ENCODE measurements around the gene RFNG. TPM values are rescaled to one million over a fixed set of nuclear protein-coding genes. Genes with fewer than 3 reads are reported as not detected.

RFNG gene
- total RNA-seq, 2 donors from 2014 or later = 18.2 to 23.1 TPM

DNA sequence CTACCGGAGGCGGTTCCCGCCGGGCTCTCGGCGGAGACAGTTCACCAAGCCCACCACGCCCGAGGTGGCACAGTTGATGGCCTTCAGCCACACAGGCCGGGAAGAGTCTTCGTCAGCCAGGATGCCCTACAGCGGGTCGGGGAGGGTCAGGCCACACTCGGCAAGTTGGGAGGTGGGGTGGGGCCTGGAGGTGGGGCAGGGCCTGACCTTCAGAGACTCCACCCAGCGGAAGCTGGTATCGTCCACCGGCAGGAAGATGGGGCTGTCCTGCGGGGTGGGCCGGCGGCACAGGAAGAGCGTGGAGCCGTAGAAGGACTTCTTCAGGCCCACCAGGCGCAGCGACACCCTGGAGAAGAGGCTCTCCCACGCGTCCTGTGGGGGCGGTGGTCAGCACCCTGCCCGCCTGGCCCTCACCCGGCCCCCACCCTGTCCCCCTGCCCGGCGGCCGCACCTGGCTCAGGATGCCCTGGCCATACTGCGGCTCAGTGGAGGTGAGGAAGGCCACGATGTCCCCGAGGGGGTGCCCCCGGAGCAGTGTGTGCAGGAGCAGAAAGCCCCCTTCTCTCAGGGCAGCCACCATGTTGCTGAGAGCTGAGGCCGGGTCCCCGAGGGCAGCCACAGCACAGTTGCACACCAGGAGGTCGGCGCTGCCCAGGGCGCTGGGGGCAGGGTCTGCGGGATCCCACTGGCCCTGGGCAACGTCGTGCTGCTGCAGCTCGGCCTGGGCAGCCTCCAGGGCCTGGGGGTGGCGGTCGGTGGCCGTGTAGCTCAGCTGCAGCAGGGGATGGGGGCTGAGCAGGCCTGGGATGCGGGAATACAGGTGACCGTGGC lies 33.6 kb upstream of the RFNG start:
- H3K9me3 Mint-ChIP-seq = no peaks in the 10 kb centered on the region
- no peaks in the 10 kb centered on the region for H3K4me1 Mint-ChIP-seq (ENCODE audit: low read depth in 2 of 2)
- ATAC-seq = no peak
- no peaks in the 10 kb centered on the region for H3K27me3 Mint-ChIP-seq
- no peaks in the 10 kb centered on the region for H3K36me3 Mint-ChIP-seq
- no peak overlapping the region for H3K27ac Mint-ChIP-seq
- no peak for DNase-seq (ENCODE audit: low spot score)
- no peak overlapping the region for H3K4me3 Mint-ChIP-seq

DNA sequence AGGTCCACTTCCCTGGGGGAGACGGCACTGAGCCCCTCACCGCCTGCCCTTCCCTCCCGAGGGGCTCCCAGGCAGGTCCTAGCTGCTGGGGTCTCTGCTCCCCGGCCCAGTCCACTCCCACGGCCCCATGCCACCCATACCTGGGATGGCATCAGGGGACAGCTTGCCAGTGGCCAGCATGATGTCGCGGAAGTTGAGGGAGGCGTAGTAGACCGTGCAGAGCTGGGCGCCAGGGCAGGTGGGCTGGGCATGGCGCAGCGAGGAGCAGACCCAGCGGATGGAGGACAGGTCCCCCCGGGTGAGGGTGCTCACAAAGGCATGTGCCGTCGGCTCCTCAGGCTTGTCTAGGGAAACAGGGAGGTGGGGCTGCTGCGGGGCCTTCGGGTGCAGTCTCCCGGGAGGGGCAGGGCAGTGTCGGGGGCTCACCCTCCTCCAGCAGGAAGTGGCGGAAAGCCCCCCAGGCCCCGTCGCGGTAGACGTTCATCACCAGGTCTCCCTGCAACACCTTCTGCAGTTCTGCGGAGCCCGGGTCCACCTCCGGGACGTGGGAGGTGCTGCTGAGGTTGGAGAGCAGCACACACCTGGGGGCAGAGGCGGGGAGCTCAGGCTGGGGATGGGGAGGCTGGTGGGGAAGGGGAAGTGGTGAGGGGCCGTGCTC lies 32.9 kb upstream of the RFNG start:
- no peak overlapping the region for H3K27ac Mint-ChIP-seq
- ATAC-seq = no peak
- no peak overlapping the region for H3K4me3 Mint-ChIP-seq
- H3K27me3 Mint-ChIP-seq = no peaks in the 10 kb centered on the region
- no peak for DNase-seq (ENCODE audit: low spot score)
- H3K9me3 Mint-ChIP-seq = no peaks in the 10 kb centered on the region
- H3K36me3 Mint-ChIP-seq = no peaks in the 10 kb centered on the region
- no peaks in the 10 kb centered on the region for H3K4me1 Mint-ChIP-seq (ENCODE audit: low read depth in 2 of 2)

DNA sequence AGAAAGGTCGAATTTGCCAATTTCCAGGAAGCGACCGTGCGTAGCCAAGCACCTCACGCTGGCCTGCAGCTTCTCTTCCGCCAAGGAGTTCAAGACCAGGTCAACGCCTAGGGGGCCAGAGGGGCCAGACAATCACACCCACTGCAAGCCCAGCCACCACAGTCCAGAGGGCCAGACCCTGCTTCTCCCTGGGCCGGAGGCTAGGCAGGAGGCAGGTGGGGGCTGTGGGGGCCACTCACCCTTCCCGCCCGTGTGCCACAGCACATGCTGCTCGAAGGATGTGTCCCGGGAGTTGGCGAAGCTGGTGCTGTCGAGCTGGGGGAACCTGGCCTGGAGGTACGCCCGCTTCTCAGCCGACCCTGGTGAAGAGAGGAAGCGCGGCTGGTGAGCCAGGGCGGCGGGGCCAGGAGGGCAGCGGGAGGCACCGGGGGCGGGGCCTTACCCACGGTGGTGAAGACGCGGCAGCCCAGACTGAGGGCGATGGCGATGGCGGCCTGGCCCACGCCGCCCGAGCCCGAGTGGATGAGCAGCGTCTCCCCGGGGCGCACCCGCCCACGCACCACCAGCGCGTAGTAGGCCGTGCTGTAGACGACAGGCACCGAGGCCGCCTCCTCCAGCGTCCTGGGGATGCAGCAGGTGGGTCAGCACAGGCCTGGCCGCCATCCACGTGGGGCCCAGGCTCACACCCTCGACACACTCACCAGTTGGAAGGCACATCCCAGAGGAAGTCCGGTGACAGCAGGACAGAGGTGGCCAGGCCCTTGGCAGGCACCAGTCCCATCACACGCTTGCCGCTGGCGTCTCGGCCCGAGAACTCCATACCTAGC lies 32.1 kb upstream of the RFNG start:
- DNase-seq (ENCODE audit: low spot score) (no peak), ATAC-seq (peak in 1 of 2 donors; percentile 1)
- Mint-ChIP-seq H3K27me3 (no peaks in the 10 kb centered on the region), H3K27ac (no peak overlapping the region), H3K4me1 (ENCODE audit: low read depth in 2 of 2) (no peaks in the 10 kb centered on the region), H3K36me3 (no peaks in the 10 kb centered on the region), H3K9me3 (no peaks in the 10 kb centered on the region), H3K4me3 (no peak overlapping the region)

DNA sequence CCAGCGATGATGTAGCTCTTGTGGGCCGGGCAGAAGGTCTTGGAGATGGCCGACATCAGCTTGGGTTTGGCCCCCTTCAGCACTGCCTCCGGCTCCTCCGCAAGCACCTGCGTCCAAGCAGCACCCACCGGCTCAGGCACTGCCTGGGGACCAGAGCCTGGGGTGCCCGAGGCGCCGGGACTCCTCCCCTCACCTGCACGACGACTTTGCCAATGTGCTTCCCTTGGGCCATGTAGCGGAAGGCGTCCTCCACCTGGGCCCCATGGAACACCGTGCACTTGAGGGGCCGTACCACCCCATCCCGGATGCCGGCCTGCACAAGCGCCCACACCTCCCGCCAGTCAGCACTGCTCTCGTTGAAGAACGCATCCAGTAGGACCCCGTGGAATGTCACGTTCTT lies 31.4 kb upstream of the RFNG start:
- ATAC-seq (no peak), DNase-seq (ENCODE audit: low spot score) (no peak)
- Mint-ChIP-seq H3K36me3 (no peaks in the 10 kb centered on the region), H3K27ac (no peak overlapping the region), H3K27me3 (no peaks in the 10 kb centered on the region), H3K4me3 (no peak overlapping the region), H3K9me3 (no peaks in the 10 kb centered on the region), H3K4me1 (ENCODE audit: low read depth in 2 of 2) (no peaks in the 10 kb centered on the region)

DNA sequence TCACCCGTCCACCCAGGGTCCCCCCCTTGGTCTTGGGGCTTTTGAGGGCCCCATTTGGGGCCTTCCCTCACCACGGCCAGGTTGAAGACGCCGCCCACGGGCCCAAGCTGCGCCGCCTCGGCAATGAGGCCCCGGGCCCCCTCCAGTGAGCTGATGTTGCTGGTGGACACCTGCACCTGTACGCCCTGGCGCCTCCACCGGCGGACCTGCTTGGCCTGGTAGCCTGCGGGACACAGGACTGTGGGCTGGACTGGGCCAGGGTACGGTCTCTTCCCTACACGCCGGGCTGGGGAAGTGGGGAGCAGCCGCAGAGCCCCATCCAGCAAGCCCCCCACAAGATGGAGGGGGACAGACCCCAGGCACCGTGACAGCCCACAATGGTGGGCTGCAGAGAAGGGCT lies 30.8 kb upstream of the RFNG start:
- H3K4me3 Mint-ChIP-seq = no peak overlapping the region

DNA sequence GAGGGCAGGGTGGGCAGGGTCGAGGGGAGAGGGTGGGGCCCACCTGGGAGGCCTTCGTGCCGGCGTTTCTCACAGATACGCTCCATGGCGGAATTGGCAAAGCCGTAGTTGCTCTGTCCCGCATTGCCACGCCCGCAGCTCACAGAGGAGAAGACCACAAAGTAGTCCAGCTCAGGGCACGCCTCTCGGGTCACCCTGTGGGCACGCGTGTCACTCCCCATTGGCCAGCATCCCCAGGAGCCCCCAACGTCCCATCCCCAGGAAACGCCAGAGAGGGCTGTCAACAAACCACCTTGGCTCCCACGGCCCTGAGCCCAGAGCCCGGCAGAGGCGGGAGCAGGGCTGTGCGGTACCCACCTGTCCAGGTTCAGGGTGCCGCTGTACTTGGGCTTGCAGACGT lies 30.4 kb upstream of the RFNG start:
- H3K27ac Mint-ChIP-seq = no peak overlapping the region
- no peak overlapping the region for H3K4me3 Mint-ChIP-seq
- H3K36me3 Mint-ChIP-seq = no peaks in the 10 kb centered on the region
- ATAC-seq (no peak), DNase-seq (ENCODE audit: low spot score) (no peak)
- H3K4me1 Mint-ChIP-seq (ENCODE audit: low read depth in 2 of 2) = no peaks in the 10 kb centered on the region
- no peaks in the 10 kb centered on the region for H3K9me3 Mint-ChIP-seq
- no peaks in the 10 kb centered on the region for H3K27me3 Mint-ChIP-seq

More for the DNA sequence above, 30.8 kb upstream of the RFNG start:
- ATAC-seq (no peak), DNase-seq (ENCODE audit: low spot score) (no peak)
- Mint-ChIP-seq H3K27me3 (no peaks in the 10 kb centered on the region), H3K9me3 (no peaks in the 10 kb centered on the region), H3K4me1 (ENCODE audit: low read depth in 2 of 2) (no peaks in the 10 kb centered on the region), H3K36me3 (no peaks in the 10 kb centered on the region), H3K27ac (no peak overlapping the region)

DNA sequence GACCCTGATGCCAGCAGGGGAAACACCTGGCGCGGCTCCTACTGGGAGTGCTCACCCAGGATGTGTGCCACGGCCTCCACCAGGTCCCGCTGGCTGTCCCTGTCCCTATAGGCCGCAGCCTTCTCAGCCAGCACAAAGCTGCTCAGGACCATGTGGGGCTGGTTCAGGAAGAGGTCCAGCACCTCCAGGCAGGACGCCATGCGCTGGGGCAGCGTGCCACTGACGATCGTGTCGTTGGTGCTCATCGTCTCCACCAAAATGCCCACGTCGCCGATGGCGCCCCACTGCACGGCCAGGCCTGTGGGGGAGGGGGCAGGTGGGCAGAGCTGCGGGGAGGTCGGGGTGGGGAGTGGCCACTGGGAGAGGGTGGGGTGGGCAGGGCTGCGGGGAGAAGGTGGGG lies 29.9 kb upstream of the RFNG start:
- H3K36me3 Mint-ChIP-seq = no peaks in the 10 kb centered on the region
- no peak for DNase-seq (ENCODE audit: low spot score)

DNA sequence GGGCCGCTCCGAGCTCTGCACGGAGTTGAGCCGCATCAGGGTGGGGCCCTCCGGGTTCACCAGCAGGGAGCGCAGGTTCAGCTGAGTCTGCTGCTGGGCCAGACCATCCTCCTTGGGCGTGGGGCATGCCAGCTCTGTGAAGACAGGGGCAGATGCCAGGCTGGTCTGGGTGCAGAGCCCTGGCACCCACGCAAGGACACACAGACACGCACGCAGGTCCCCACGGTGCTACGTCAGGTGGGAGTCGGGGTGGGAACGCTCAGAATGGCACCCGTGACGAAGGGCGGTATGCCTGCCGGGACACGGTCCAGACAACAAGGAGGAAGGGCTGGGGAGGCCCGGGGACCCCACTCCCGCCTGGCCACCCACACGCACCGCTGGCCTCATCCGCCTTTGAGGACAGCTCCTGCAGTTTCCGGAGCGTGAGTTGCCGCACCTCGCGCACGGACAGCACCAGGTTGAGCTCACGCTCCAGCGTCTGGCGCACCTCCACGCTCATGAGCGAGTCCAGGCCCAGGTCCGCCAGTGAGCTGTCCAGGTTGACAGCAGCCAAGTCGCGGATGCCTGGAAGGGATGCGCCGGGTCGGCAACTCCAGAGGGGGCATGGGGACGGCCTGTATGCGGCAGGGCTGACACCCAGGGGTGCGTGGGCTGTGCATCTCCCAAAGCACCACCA lies 29.3 kb upstream of the RFNG start:
- no peaks in the 10 kb centered on the region for H3K9me3 Mint-ChIP-seq
- no peak overlapping the region for H3K4me3 Mint-ChIP-seq
- DNase-seq (ENCODE audit: low spot score) (no peak), ATAC-seq (no peak)
- no peak overlapping the region for H3K27ac Mint-ChIP-seq
- H3K27me3 Mint-ChIP-seq = no peaks in the 10 kb centered on the region
- H3K36me3 Mint-ChIP-seq = no peaks in the 10 kb centered on the region
- H3K4me1 Mint-ChIP-seq (ENCODE audit: low read depth in 2 of 2) = no peaks in the 10 kb centered on the region

More for the DNA sequence above, 29.9 kb upstream of the RFNG start:
- Mint-ChIP-seq H3K27ac (no peak overlapping the region), H3K4me1 (ENCODE audit: low read depth in 2 of 2) (no peaks in the 10 kb centered on the region), H3K9me3 (no peaks in the 10 kb centered on the region), H3K4me3 (no peak overlapping the region), H3K27me3 (no peaks in the 10 kb centered on the region)
- ATAC-seq = no peak

DNA sequence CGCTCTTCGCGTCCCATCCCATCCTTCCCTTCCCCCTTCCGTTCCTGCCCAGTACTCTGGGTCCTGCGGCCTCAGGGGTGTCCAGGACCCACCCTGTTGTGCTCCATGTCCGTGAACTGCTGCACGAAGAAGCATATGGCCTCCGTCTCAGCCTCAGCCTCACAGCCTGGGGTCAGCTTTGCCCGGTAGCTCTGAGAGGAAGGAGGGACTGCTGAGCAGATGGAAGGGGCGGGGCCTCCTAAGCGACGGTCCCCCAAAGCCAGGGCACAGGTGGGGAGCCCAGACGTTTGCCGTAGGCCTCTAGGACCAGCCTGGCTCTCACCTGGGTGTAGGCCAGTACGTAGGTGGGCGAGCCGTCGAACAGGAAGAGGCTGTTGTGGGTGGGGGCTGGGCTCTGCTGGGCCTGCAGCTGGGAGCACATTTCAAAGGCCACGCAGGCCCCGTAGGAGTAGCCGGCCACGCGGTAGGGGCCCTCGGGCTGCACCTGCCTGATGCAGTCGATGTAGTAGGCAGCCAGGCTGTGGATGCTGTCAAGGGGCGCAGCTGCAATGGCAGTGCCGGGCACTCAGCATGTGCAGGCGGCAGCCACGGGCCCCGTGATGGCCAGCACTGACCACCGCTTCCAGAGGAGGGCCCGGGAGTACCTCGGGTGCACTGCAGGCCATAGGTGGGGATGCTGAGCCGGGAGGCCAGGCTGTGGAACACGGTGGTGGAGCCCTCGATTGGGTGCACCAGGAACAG lies 28.6 kb upstream of the RFNG start:
- Mint-ChIP-seq H3K9me3 (no peaks in the 10 kb centered on the region), H3K4me3 (no peak overlapping the region), H3K27ac (no peak overlapping the region), H3K27me3 (no peaks in the 10 kb centered on the region), H3K36me3 (no peaks in the 10 kb centered on the region), H3K4me1 (ENCODE audit: low read depth in 2 of 2) (no peaks in the 10 kb centered on the region)
- DNase-seq (ENCODE audit: low spot score) = no peak
- no peak for ATAC-seq

DNA sequence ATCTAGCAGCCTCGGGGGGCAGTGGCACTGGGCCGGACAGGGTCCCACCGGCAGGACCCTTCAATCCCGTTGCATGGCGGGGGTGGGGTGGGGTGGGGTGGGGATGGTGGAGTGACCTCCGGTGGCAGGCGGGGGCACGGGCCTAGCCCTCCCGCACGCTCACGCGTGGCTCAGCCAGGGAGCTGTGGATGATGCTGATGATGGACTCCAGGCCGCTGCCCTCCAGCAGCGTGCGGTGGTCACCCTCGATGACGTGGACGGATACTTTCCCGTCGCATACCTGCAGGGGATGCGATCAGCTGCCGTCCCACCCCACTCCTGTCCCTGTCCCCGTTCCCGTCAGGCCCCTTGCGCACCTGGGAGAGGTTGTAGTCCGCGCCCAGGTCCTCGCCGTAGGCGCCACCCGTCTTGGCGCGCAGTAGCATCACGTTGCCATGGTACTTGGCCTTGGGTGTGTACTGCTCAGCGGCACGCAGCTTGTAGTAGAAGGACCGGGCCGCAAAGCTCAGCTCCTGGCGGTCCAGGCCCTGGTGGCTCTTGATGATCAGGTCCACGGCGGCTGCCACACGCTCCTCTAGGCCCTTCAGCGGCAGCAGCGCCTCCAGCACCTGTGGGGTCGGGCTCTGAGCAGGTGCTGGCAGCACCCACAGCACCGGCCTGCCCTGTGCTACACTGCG lies 27.5 kb upstream of the RFNG start:
- H3K4me1 Mint-ChIP-seq (ENCODE audit: low read depth in 2 of 2) = no peaks in the 10 kb centered on the region
- no peaks in the 10 kb centered on the region for H3K27me3 Mint-ChIP-seq
- H3K4me3 Mint-ChIP-seq = no peak overlapping the region
- DNase-seq (ENCODE audit: low spot score) (no peak), ATAC-seq (no peak)
- H3K9me3 Mint-ChIP-seq = no peaks in the 10 kb centered on the region
- no peak overlapping the region for H3K27ac Mint-ChIP-seq
- H3K36me3 Mint-ChIP-seq = no peaks in the 10 kb centered on the region

DNA sequence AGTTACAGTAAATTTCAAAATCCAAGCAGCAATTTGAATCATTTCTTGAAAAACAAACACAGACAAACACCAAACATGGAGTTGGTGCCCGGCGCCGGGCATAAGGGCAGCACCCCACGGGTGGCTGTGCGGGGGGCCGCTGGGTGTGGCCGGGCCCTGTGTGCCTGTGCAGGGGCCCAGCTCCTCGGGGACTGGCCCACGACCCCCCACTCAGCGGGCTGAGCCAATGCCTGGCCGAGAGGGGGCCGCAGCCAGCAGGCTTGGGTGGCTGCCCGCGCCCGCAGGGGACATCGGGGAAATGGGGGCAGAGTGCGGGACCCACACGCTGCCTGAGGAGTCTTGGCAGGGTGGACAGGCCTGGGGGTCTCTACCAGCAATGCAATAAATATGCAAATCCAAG lies 26.8 kb upstream of the RFNG start:
- no peak overlapping the region for H3K27ac Mint-ChIP-seq
- ATAC-seq = no peak
- no peaks in the 10 kb centered on the region for H3K36me3 Mint-ChIP-seq
- no peak overlapping the region for H3K4me3 Mint-ChIP-seq
- H3K9me3 Mint-ChIP-seq = no peaks in the 10 kb centered on the region
- no peaks in the 10 kb centered on the region for H3K27me3 Mint-ChIP-seq
- DNase-seq (ENCODE audit: low spot score) = no peak
- no peaks in the 10 kb centered on the region for H3K4me1 Mint-ChIP-seq (ENCODE audit: low read depth in 2 of 2)

DNA sequence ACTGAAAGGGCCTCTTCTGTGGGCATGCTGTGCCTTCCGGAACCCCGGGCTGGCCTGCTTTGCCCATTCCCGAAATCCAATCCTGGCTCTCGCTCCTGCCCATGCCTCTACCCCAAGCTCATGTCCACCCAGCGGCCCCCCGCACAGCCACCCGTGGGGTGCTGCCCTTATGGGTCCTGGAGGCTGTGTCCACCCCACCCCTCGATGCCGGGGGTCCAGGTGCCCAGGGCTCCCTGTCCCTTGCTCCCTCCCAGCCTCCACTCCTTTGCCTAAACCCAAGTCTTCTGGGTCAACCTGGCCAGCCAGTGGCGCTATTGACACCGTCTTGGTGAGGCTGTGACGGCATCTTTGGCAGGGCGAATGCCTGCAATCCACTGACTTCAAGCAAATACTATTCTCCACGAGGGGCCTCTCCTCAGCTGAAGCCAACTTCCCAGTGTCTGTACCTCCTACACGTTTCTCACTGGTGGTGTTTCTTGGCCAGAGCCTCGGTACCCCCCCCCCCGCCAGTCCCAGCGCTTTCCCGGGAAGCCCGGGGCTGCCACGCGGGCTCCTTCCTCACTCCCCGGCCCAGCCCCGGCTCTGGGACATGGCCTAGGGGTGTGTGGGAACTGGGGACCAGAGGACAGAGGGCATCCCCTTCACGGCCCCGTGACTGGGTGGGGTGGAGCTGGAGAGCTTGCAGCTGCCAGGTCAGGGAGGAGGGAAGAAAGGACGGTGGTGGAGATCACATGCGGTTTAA lies 26.2 kb upstream of the RFNG start:
- H3K9me3 Mint-ChIP-seq = no peaks in the 10 kb centered on the region
- H3K4me3 Mint-ChIP-seq = no peak overlapping the region
- H3K27ac Mint-ChIP-seq = no peak overlapping the region
- ATAC-seq (no peak), DNase-seq (ENCODE audit: low spot score) (no peak)
- no peaks in the 10 kb centered on the region for H3K36me3 Mint-ChIP-seq
- H3K27me3 Mint-ChIP-seq = no peaks in the 10 kb centered on the region
- H3K4me1 Mint-ChIP-seq (ENCODE audit: low read depth in 2 of 2) = no peaks in the 10 kb centered on the region
